ENCODE measurements around the gene PKIG.

DNA sequence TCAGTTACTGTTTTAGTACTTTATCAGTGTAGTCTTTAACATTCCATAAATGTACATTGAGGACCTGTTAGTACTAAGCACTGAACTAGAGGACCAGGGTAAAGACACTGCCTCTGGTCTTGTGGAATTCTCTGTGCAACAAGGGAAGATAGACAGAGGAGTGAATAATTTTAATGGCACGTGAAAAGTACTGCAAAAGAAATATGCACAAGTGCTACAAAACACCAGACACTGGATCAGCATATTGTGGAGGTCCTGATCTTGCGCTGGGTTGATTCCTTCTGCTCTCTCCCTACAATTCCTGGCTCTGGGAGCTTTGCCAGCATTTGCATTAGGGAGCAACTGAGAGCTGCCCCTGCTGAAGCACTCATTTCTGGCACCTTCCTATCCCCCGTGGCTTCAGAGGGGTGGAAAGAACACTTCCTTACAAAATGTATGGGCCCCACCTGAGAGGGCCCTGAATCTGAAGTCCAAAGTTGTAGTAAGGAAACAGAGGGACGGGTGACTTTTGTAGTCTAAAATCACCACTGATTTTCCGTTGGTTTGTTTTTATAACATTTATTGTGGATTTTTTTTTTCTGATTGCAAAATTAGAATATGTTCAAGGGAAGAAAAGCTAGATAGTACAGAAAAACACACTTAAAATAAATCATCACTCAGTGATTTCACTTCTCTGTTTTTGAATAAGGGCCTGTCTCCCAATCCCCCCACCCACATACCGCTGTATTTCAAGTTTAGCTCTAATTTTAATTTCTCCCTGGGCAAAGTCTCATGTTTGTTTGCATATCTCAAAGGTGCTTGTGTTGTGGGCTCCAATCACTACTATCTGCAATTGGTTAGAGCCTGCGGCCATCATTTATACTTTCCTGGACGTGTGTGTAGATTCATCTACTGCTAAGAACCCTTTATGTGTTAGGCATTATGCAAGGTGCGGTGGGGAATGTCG lies 4.9 kb downstream of the PKIG start:
- TF ChIP-seq, protein P1, sequence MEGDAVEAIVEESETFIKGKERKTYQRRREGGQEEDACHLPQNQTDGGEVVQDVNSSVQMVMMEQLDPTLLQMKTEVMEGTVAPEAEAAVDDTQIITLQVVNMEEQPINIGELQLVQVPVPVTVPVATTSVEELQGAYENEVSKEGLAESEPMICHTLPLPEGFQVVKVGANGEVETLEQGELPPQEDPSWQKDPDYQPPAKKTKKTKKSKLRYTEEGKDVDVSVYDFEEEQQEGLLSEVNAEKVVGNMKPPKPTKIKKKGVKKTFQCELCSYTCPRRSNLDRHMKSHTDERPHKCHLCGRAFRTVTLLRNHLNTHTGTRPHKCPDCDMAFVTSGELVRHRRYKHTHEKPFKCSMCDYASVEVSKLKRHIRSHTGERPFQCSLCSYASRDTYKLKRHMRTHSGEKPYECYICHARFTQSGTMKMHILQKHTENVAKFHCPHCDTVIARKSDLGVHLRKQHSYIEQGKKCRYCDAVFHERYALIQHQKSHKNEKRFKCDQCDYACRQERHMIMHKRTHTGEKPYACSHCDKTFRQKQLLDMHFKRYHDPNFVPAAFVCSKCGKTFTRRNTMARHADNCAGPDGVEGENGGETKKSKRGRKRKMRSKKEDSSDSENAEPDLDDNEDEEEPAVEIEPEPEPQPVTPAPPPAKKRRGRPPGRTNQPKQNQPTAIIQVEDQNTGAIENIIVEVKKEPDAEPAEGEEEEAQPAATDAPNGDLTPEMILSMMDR (IDR thresholded peaks at IDR 0.05 in 2 of 3, conservative IDR thresholded peaks at IDR 0.05 in 1 of 3; ENCODE audit: control insufficient read depth in 2 of 3, extremely low read depth in 1 of 3, insufficient read depth in 1 of 3, low read depth in 3 of 3, low read length in 3 of 3): no peak
- TF ChIP-seq, protein P2, sequence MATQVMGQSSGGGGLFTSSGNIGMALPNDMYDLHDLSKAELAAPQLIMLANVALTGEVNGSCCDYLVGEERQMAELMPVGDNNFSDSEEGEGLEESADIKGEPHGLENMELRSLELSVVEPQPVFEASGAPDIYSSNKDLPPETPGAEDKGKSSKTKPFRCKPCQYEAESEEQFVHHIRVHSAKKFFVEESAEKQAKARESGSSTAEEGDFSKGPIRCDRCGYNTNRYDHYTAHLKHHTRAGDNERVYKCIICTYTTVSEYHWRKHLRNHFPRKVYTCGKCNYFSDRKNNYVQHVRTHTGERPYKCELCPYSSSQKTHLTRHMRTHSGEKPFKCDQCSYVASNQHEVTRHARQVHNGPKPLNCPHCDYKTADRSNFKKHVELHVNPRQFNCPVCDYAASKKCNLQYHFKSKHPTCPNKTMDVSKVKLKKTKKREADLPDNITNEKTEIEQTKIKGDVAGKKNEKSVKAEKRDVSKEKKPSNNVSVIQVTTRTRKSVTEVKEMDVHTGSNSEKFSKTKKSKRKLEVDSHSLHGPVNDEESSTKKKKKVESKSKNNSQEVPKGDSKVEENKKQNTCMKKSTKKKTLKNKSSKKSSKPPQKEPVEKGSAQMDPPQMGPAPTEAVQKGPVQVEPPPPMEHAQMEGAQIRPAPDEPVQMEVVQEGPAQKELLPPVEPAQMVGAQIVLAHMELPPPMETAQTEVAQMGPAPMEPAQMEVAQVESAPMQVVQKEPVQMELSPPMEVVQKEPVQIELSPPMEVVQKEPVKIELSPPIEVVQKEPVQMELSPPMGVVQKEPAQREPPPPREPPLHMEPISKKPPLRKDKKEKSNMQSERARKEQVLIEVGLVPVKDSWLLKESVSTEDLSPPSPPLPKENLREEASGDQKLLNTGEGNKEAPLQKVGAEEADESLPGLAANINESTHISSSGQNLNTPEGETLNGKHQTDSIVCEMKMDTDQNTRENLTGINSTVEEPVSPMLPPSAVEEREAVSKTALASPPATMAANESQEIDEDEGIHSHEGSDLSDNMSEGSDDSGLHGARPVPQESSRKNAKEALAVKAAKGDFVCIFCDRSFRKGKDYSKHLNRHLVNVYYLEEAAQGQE (IDR thresholded peaks at IDR 0.05; ENCODE audit: low read depth, low read length): no peak
- TF ChIP-seq EGR1 (IDR thresholded peaks at IDR 0.05; ENCODE audit: borderline replicate concordance in 1 of 2, low read depth in 2 of 2, low read length in 2 of 2): no peak; a peak in 1 of 3 replicates
- TF ChIP-seq PML (IDR thresholded peaks at IDR 0.05; ENCODE audit: low read length): no peak
- TF ChIP-seq JUND (IDR thresholded peaks at IDR 0.05; ENCODE audit: low read depth, low read length): no peak
